Adrenal gland (tissue), 12 donors: ENCODE data around the gene RHOB. TPM values are rescaled to one million over a fixed set of nuclear protein-coding genes. Genes with fewer than 3 reads are reported as not detected.
A peak's percentile ranks its signal among the peaks of the same experiment; 100 is the strongest.

ENCODE experiments used
- DNase-seq, 7 donors: peaks; one replicate each; pipeline ENCODE4 v3.0.0-alpha.2; 2019 to 2020
- H3K27ac ChIP-seq, 5 donors: fragments of 200-600 bp; sonication (generic) in 4 of 5; 1 replicate in 3 of 5; 2 replicates in 2 of 5; pipeline versions ENCODE4 v1.5.1 to v1.8.0; 2016 to 2020; ENCODE audit warnings: mild to moderate bottlenecking in 1 of 5
- H3K27me3 ChIP-seq: fragments of 200-600 bp; 2 replicates; pipeline ENCODE4 v1.8.0; 2021
- H3K36me3 ChIP-seq, 2 donors: fragments of 200-600 bp; replicated peaks in 1 of 2; 1 replicate in 1 of 2; 2 replicates in 1 of 2; pipeline versions ENCODE4 v1.5.1 to v1.8.0; 2018 to 2022
- H3K4me1 ChIP-seq, 2 donors: fragments of 200-600 bp; replicated peaks in 1 of 2; 1 replicate in 1 of 2; 2 replicates in 1 of 2; pipeline versions ENCODE4 v1.5.1 to v1.8.0; 2018 to 2021
- H3K4me3 ChIP-seq, 4 donors: fragments of 200-600 bp; sonication (generic) in 3 of 4; one replicate each; pipeline ENCODE4 v1.5.1; 2016 to 2018
- H3K9me3 ChIP-seq, 3 donors: fragments of 200-600 bp; sonication (generic) in 1 of 3; replicated peaks in 1 of 3; 1 replicate in 2 of 3; 2 replicates in 1 of 3; pipeline versions ENCODE4 v1.5.1 to v1.8.0; 2016 to 2021
- CTCF ChIP-seq, 6 experiments: fragments of 450-650 bp in 4 of 6; fragments of 200-600 bp in 2 of 6; sonication (generic) in 1 of 6; IDR thresholded peaks; 1 replicate in 5 of 6; 2 replicates in 1 of 6; pipeline versions ENCODE4 v1.5.1 to v1.8.0; 2016 to 2021; ENCODE audit warnings: antibody characterized with exemption in 6 of 6, mild to moderate bottlenecking in 2 of 6, moderate library complexity in 1 of 6
- POLR2A ChIP-seq, 2 donors: fragments of 450-650 bp; IDR thresholded peaks; one replicate each; pipeline ENCODE4 v1.6.1; 2017; ENCODE audit warnings: antibody characterized with exemption in 2 of 2, mild to moderate bottlenecking in 2 of 2, moderate library complexity in 1 of 2
- WGBS, 4 donors: extraction: QIAGEN DNeasy Blood & Tissue Kit in 2 of 4; methylation state at CpG; one replicate each; pipeline versions ENCODE4 v1.1.5 to v1.1.7; 2013 to 2017; 5-methylcytosine and 5-hydroxymethylcytosine counted together
- intact Hi-C, 2 donors: fragments of 100-400 bp; cut with DNase I; formaldehyde crosslinking; loops; one replicate each; pipeline versions ENCODE4 v1.14.1 to v1.15.0; 2022 to 2023
- polyA plus RNA-seq, 3 donors: library from polyadenylated mRNA; stranded (reverse); fragments of 200-250 nt in 2 of 3; fragments of 350-450 nt in 1 of 3; fragmentation: Illumina TruSeq in 1 of 3; extraction: RNeasy Lipid Tissue Mini Kit (QIAGEN cat#74804) in 1 of 3; gene quantifications; one replicate each; pipeline ENCODE4 v1.2.3, GENCODE V29; 2013 to 2014
- total RNA-seq, 9 donors: library from RNA; depleted of rRNA in 4 of 9; stranded (reverse); fragments of >200 nt in 4 of 9; fragments of 120-200 nt in 1 of 9; fragmentation: NEBNext Ultra II Directional in 1 of 9; extraction: Animal tissue kit (Norgen Biotek cat#: 25700) in 1 of 9; gene quantifications; one replicate each; pipeline versions ENCODE4 v1.1.0 to v1.2.4, GENCODE V29; 2013 to 2023
- donor health status: healthy with polysubstance abuse.
- donor health status: Bipolar disorder and iron deficiency.
- donor health status: DM: yes; HTN: yes; CAD: no.
- donor health status: DM: no; HTN: no; CAD: no.
- donor health status: DM: no; HTN: no; CAD: no.
- donor health status: DM: yes; HTN: yes; CAD: no.

The RHOB gene
- total and polyA plus RNA-seq, 12 donors = 130 to 1,281 (median 417) TPM

- no peaks in the 10 kb centered on the region for H3K36me3 ChIP-seq
- H3K4me1 ChIP-seq = peaks cover 21 to 34% of the 10 kb centered on the region in 2 donors
- no peak overlapping the region for H3K4me3 ChIP-seq
- no peaks in the 10 kb centered on the region for H3K9me3 ChIP-seq
- DNase-seq = peak in 2 of 7 donors; percentile 16 to 37
- 90 to 100% (median 95%) methylated on average over 7 of the region's 7 CpGs for WGBS, 4 donors
- intact Hi-C loops = no loop called here
- no peaks in the 10 kb centered on the region for H3K27me3 ChIP-seq
- no peak overlapping the region for H3K27ac ChIP-seq
- TF ChIP-seq CTCF (IDR thresholded peaks at IDR 0.05) (no peak), POLR2A (IDR thresholded peaks at IDR 0.05) (no peak)
Observed at GRCh38 chr2:20478961-20479360, 32.1 kb downstream of the RHOB start.

- TF ChIP-seq POLR2A (IDR thresholded peaks at IDR 0.05) = no peak
- TF ChIP-seq CTCF (IDR thresholded peaks at IDR 0.05) = no peak
Observed at GRCh38 chr2:20479835-20480234, 33.0 kb downstream of the RHOB start.

GRCh38 chr2:20480913-20481312 is 34.0 kb downstream of the RHOB start:
- WGBS, 4 donors = 67 to 86% (median 75%) methylated on average over 4 of the region's 4 CpGs
- H3K4me3 ChIP-seq = no peak overlapping the region
- H3K27ac ChIP-seq = peak overlapping the region in 1 of 5 donors; percentile 3
- intact Hi-C loops = no loop called here
- peaks cover 14 to 28% of the 10 kb centered on the region in 2 donors for H3K4me1 ChIP-seq
- H3K36me3 ChIP-seq = no peaks in the 10 kb centered on the region
- no peaks in the 10 kb centered on the region for H3K27me3 ChIP-seq
- no peak for TF ChIP-seq POLR2A (IDR thresholded peaks at IDR 0.05)
- no peak for TF ChIP-seq CTCF (IDR thresholded peaks at IDR 0.05)
- no peaks in the 10 kb centered on the region for H3K9me3 ChIP-seq
- DNase-seq = peak in 1 of 7 donors; percentile 4

More at GRCh38 chr2:20479835-20480234, 33.0 kb downstream of the RHOB start:
- Histone ChIP-seq H3K36me3 (no peaks in the 10 kb centered on the region), H3K9me3 (no peaks in the 10 kb centered on the region), H3K4me3 (no peak overlapping the region), H3K27me3 (no peaks in the 10 kb centered on the region), H3K27ac (no peak overlapping the region), H3K4me1 (peaks cover 14 to 35% of the 10 kb centered on the region in 2 donors)
- DNase-seq = peak in 1 of 7 donors; percentile 8
- 85 to 97% (median 93%) methylated on average over 6 to 9 of the region's 9 CpGs for WGBS, 4 donors
- intact Hi-C loops = no loop called here

GRCh38 chr2:20481798-20482405 is 35.0 kb downstream of the RHOB start:
- Histone ChIP-seq H3K27ac (peak overlapping the region; percentile 50 to 82 (median 71)), H3K36me3 (no peaks in the 10 kb centered on the region), H3K4me1 (peaks cover 14 to 28% of the 10 kb centered on the region in 2 donors), H3K4me3 (no peak overlapping the region), H3K27me3 (no peaks in the 10 kb centered on the region), H3K9me3 (no peaks in the 10 kb centered on the region)
- DNase-seq = peak in 3 of 7 donors; percentile 29 to 59 (median 50)
- 54 to 67% (median 59%) methylated on average over 5 of the region's 5 CpGs for WGBS, 4 donors
- no peak for TF ChIP-seq CTCF (IDR thresholded peaks at IDR 0.05)
- TF ChIP-seq POLR2A (IDR thresholded peaks at IDR 0.05) = no peak
- intact Hi-C loops = no loop called here
